RPMI7951 (cell line): ENCODE measurements around the gene SKIC3. TPM values are rescaled to one million over a fixed set of nuclear protein-coding genes. Genes with fewer than 3 reads are reported as not detected.
A peak's percentile ranks its signal among the peaks of the same experiment; 100 is the strongest.

Experiments
- DNase-seq: peaks from one replicate; pipeline ENCODE4 v3.0.0-alpha.2; 2012; ENCODE audit warnings: low read depth
- total RNA-seq: library from RNA; depleted of rRNA; stranded (reverse); fragments of >200 nt; shearing (Covaris generic); gene quantifications from 2 replicates; pipeline ENCODE4 v1.2.3, GENCODE V29; 2014; rRNA removed

Gene SKIC3
- 56.6 and 70.9 TPM in 2 replicates for total RNA-seq

- peak; percentile 98 for DNase-seq
Observed at GRCh38 chr5:95554647-95555548, at the start of gene SKIC3, which contains the start of gene ARSK. Gene SKIC3 (minus strand): TSS chr5:95554977. CDS start chr5:95547150, 7,827 bp downstream. Gene ARSK (plus strand): TSS chr5:95555101. CDS start chr5:95555279, 178 bp downstream.

- DNase-seq: no peak
Observed at GRCh38 chr5:95600557-95600956, 45.8 kb upstream of the SKIC3 start.

- DNase-seq: no peak
Observed at GRCh38 chr5:95599252-95599651, 44.5 kb upstream of the SKIC3 start.

GRCh38 chr5:95595289-95595931 is 40.6 kb upstream of the SKIC3 start:
- DNase-seq: no peak

GRCh38 chr5:95591490-95591901 is 36.7 kb upstream of the SKIC3 start:
- DNase-seq: peak; percentile 51

GRCh38 chr5:95590880-95591279 is 36.1 kb upstream of the SKIC3 start:
- no peak for DNase-seq

- DNase-seq: no peak
Observed at GRCh38 chr5:95583992-95584391, 29.2 kb upstream of the SKIC3 start.

GRCh38 chr5:95581576-95581975 is 26.8 kb upstream of the SKIC3 start:
- no peak for DNase-seq

GRCh38 chr5:95572016-95572415 is 17.2 kb upstream of the SKIC3 start:
- no peak for DNase-seq

- DNase-seq: no peak
Observed at GRCh38 chr5:95565280-95565920, 10.6 kb upstream of the SKIC3 start.

GRCh38 chr5:95564450-95564849 is 9.7 kb upstream of the SKIC3 start:
- no peak for DNase-seq

- DNase-seq: no peak
Observed at GRCh38 chr5:95563367-95563766, 8.6 kb upstream of the SKIC3 start.

- no peak for DNase-seq
Observed at GRCh38 chr5:95562282-95562681, 7.5 kb upstream of the SKIC3 start.

- no peak for DNase-seq
Observed at GRCh38 chr5:95557841-95558240, 3.1 kb upstream of the SKIC3 start.

GRCh38 chr5:95555553-95555952 is 776 bp upstream of the SKIC3 start:
- no peak for DNase-seq

- DNase-seq: no peak
Observed at GRCh38 chr5:95554331-95554646, 488 bp downstream of the SKIC3 start.

GRCh38 chr5:95549030-95549429 is 5.7 kb downstream of the SKIC3 start:
- no peak for DNase-seq

- DNase-seq: peak; percentile 11
Observed at GRCh38 chr5:95543017-95543705, 11.6 kb downstream of the SKIC3 start.

GRCh38 chr5:95537501-95537900 is 17.3 kb downstream of the SKIC3 start:
- DNase-seq: no peak

- DNase-seq: no peak
Observed at GRCh38 chr5:95533761-95534160, 21.0 kb downstream of the SKIC3 start.

GRCh38 chr5:95533106-95533505 is 21.7 kb downstream of the SKIC3 start:
- DNase-seq: no peak

- no peak for DNase-seq
Observed at GRCh38 chr5:95532415-95532814, 22.4 kb downstream of the SKIC3 start.
